ENCODE results near the gene CPVL. TPM values are rescaled to one million over a fixed set of nuclear protein-coding genes. Genes with fewer than 3 reads are reported as not detected.

Gene CPVL
- total RNA-seq, 1 donor from 2014 or later: not detected

DNA sequence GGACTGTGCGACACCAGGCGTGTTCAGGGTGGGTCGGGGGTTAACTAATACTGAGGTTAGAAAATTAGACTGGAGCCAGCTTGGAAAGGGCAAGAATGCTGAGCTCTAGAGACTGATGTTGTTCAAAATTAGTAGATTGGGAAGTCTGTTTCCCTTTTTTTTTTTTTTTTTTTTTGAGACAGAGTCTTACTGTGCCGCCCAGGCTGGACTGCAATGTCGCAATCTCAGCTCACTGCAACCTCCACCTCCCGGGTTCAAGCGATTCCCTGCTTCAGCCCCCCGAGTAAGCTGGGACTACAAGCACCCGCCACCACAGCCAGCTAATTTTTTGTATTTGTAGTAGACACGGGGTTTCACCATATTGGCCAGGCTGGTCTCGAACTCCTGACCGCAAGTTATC, 2.7 kb upstream of the CPVL start:
- FAIRE-seq: no peak
- H3K27me3 ChIP-seq (ENCODE audit: control insufficient read depth, insufficient read depth, low read length): peaks cover 19% of the 10 kb centered on the region

GRCh38 chr7:29147821-29148220, 1.5 kb upstream of the CPVL start:
- TF ChIP-seq, protein P1, sequence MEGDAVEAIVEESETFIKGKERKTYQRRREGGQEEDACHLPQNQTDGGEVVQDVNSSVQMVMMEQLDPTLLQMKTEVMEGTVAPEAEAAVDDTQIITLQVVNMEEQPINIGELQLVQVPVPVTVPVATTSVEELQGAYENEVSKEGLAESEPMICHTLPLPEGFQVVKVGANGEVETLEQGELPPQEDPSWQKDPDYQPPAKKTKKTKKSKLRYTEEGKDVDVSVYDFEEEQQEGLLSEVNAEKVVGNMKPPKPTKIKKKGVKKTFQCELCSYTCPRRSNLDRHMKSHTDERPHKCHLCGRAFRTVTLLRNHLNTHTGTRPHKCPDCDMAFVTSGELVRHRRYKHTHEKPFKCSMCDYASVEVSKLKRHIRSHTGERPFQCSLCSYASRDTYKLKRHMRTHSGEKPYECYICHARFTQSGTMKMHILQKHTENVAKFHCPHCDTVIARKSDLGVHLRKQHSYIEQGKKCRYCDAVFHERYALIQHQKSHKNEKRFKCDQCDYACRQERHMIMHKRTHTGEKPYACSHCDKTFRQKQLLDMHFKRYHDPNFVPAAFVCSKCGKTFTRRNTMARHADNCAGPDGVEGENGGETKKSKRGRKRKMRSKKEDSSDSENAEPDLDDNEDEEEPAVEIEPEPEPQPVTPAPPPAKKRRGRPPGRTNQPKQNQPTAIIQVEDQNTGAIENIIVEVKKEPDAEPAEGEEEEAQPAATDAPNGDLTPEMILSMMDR (IDR thresholded peaks at IDR 0.05; ENCODE audit: insufficient read depth, low read length, severe bottlenecking): no peak
- no peaks in the 10 kb centered on the region for H3K36me3 ChIP-seq (ENCODE audit: control insufficient read depth, insufficient read depth, low read length)
- FAIRE-seq (no peak), DNase-seq (ENCODE audit: low read depth) (no peak)
- no peak overlapping the region for H3K4me3 ChIP-seq (ENCODE audit: low read depth, low read length)
- peaks cover 19% of the 10 kb centered on the region for H3K27me3 ChIP-seq (ENCODE audit: control insufficient read depth, insufficient read depth, low read length)

More for the DNA sequence above, 2.7 kb upstream of the CPVL start:
- Histone ChIP-seq H3K36me3 (ENCODE audit: control insufficient read depth, insufficient read depth, low read length) (no peaks in the 10 kb centered on the region), H3K4me3 (ENCODE audit: low read depth, low read length) (no peak overlapping the region)
- DNase-seq (ENCODE audit: low read depth): no peak
- TF ChIP-seq, protein P1 (IDR thresholded peaks at IDR 0.05; ENCODE audit: insufficient read depth, low read length, severe bottlenecking): no peak

DNA sequence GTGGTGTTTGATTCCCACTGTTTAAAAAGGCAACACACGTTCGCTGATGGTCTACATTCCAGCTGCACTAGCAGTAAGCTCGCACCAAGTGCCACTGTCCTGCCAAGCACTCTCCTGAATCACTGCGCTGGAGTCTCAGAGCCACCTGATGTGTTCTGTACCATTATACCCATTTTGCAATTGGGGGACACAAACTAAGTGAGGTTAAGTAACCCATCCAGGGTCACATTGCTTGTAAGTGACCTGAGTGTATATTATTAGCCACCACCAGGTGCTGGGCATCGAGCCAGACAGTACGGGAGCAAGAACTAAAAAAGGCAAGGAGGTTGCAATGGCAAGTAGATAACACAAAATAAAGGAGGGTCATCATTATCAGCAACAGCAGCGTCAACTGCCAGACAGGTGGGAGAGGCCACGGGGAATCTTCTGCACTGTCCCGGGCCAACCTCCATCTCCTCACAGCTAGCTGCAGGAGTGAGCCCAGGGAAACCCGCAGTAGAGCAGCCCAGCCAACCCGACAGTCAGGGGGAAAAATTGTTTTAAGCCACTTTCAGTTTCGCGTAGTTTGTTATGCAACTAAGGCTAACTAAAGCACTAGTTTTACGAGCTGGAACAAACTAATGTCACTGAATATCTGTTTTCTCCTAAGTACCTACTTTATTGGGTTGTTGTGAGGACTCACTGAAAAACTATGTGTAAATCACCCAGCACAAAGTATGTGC, 712 bp upstream of the CPVL start:
- FAIRE-seq (no peak), DNase-seq (ENCODE audit: low read depth) (no peak)
- no peak overlapping the region for H3K4me3 ChIP-seq (ENCODE audit: low read depth, low read length)
- TF ChIP-seq, protein P1 (IDR thresholded peaks at IDR 0.05; ENCODE audit: insufficient read depth, low read length, severe bottlenecking): no peak
- no peaks in the 10 kb centered on the region for H3K36me3 ChIP-seq (ENCODE audit: control insufficient read depth, insufficient read depth, low read length)
- H3K27me3 ChIP-seq (ENCODE audit: control insufficient read depth, insufficient read depth, low read length): peaks cover 19% of the 10 kb centered on the region

- Histone ChIP-seq H3K36me3 (ENCODE audit: control insufficient read depth, insufficient read depth, low read length) (no peaks in the 10 kb centered on the region), H3K4me3 (ENCODE audit: low read depth, low read length) (no peak overlapping the region), H3K27me3 (ENCODE audit: control insufficient read depth, insufficient read depth, low read length) (peaks cover 19% of the 10 kb centered on the region)
- FAIRE-seq: no peak
- no peak for DNase-seq (ENCODE audit: low read depth)
- TF ChIP-seq, protein P1 (IDR thresholded peaks at IDR 0.05; ENCODE audit: insufficient read depth, low read length, severe bottlenecking): no peak
These were observed 732 bp downstream of the CPVL start for GRCh38 chr7:29145553-29146056.

DNA sequence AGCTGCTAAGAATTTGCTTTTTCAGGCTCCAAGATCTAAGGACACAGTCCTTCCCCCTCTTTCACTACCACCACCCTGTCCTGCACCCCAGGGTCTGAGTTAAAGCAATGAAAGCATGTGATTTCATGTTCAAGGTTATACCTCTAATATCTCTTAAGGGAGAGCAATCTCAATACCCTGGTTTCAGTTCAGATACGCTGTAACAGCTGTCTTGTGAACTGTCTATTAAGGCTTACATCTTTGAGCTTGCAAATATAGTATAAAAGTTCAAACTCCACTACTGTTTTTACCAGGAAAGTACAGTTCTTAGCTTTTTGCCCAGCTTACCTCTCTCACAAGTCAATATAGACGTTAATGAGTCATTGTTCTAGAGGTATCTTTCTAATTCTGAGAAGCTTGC, 2.6 kb downstream of the CPVL start:
- DNase-seq (ENCODE audit: low read depth) (no peak), FAIRE-seq (no peak)
- Histone ChIP-seq H3K4me3 (ENCODE audit: low read depth, low read length) (no peak overlapping the region), H3K27me3 (ENCODE audit: control insufficient read depth, insufficient read depth, low read length) (peaks cover 19% of the 10 kb centered on the region), H3K36me3 (ENCODE audit: control insufficient read depth, insufficient read depth, low read length) (no peaks in the 10 kb centered on the region)
- TF ChIP-seq, protein P1 (IDR thresholded peaks at IDR 0.05; ENCODE audit: insufficient read depth, low read length, severe bottlenecking): no peak

Measured in bronchial epithelial cell (primary cell).